HG02885 (cell line): Measurements from ENCODE around the gene SYNPO.

ENCODE experiments used
- ATAC-seq: cut with Tn5 transposase; IDR thresholded peaks from one replicate; pipeline ENCODE4 v1.9.1; 2021; ENCODE audit warnings: mild to moderate bottlenecking; ENCODE audit not compliant: unreplicated experiment, poor library complexity

The SYNPO gene

GRCh38 chr5:150639751-150640150, 709 bp upstream of the SYNPO start:
- no peak for ATAC-seq

- ATAC-seq = no peak
Measured at GRCh38 chr5:150641006-150641570, 628 bp downstream of the SYNPO start.

GRCh38 chr5:150641824-150642566, 1.5 kb downstream of the SYNPO start:
- ATAC-seq = no peak

- ATAC-seq = no peak
Measured at GRCh38 chr5:150642567-150642927, 2.1 kb downstream of the SYNPO start.

GRCh38 chr5:150642991-150643710, 2.7 kb downstream of the SYNPO start:
- ATAC-seq = no peak

- no peak for ATAC-seq
Measured at GRCh38 chr5:150644058-150644457, 3.6 kb downstream of the SYNPO start.

- ATAC-seq = no peak
Measured at GRCh38 chr5:150644514-150644913, 4.1 kb downstream of the SYNPO start.

GRCh38 chr5:150645070-150645700, 4.7 kb downstream of the SYNPO start:
- no peak for ATAC-seq

- no peak for ATAC-seq
Measured at GRCh38 chr5:150647275-150648251, 7.1 kb downstream of the SYNPO start.

- ATAC-seq = no peak
Measured at GRCh38 chr5:150648294-150649107, 8.0 kb downstream of the SYNPO start.

GRCh38 chr5:150649108-150650020, 8.9 kb downstream of the SYNPO start:
- no peak for ATAC-seq

GRCh38 chr5:150650021-150651006, 9.9 kb downstream of the SYNPO start:
- no peak for ATAC-seq

- no peak for ATAC-seq
Measured at GRCh38 chr5:150651382-150651781, 10.9 kb downstream of the SYNPO start.

GRCh38 chr5:150651924-150652671, 11.6 kb downstream of the SYNPO start:
- ATAC-seq = no peak

- ATAC-seq = no peak
Measured at GRCh38 chr5:150653145-150653761, 12.8 kb downstream of the SYNPO start.
